NCI-H1105 treated with DMSO at 0.1 percent for 48 hours (cell line): ENCODE measurements around the gene NUDCD3.

ENCODE experiments used
- DNase-seq: peaks from one replicate; lab custom pipeline; 2025; lab: John Stamatoyannopoulos, UW

NUDCD3 gene

DNA sequence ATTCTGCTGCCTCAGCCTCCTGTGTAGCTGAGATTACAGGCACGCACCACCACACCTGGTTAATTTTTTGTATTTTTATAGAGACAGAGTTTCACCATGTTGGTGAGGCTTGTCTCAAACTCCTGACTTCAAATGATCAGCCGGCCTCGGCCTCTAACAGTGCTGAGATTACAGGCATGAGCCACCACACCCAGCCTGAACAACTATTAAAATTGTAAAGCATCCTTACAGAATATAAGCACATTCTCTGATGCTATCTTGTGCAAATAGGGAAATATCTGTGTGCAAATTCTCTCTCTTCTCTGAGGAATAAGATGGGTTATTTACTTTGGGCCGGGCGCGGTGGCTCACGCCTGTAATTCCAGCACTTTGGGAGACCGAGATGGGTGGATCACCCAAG, 12.5 kb downstream of the NUDCD3 start:
- DNase-seq = no peak

DNA sequence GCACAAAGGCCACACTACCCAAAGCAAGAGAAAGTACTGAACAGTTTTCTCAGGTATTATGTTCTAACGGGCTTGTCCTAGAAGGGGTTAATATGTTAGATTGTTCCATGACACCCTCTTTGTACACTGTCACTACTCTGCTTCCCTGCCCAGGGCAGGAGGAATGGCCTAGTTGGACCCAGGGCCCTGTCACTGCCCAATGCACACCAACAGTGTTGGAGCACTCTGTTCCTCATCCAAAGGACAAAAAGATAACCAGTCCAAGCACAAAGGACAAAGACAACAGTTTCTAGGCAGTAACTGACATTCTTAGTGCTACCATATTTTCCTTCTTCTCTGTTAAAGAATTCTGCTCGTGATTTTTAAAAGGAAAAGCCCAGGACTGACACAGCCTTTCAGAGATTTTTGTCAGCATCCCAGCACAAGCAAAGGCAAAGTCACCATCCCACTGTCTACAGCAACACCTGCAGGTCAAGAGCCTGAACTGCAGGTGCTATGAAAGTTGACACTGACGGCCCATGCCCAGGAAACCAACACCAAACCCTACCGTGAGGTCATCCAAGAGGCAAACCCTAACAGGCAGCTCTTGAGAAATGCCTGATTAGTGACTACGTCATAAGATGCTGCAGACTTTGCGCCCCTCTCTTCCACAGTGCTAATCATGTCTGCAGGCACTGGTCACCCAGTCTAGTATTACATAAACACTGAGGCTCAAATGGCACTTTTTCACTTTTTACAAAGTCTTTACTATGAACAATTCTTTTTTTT, 13.2 kb downstream of the NUDCD3 start:
- DNase-seq = peak; percentile 46

DNA sequence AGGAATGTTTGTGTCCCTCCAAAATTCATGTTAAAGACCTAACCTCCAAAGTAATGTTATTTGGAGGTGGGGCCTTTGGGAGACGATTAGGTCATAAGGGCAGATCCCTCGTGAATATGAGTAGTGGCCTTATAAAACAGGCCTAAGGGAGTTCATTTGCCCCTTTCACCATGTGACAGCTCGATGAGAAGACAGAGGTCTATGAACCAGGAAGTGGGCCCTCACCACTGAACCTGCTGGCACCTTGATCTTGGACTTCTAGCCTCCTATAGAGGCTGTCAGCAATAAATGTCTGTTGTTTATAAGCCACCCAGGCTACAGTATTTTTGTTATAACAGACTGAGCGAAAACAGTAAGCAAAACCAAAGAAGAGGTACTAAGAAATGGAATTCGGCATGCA, 14.1 kb downstream of the NUDCD3 start:
- DNase-seq = no peak

DNA sequence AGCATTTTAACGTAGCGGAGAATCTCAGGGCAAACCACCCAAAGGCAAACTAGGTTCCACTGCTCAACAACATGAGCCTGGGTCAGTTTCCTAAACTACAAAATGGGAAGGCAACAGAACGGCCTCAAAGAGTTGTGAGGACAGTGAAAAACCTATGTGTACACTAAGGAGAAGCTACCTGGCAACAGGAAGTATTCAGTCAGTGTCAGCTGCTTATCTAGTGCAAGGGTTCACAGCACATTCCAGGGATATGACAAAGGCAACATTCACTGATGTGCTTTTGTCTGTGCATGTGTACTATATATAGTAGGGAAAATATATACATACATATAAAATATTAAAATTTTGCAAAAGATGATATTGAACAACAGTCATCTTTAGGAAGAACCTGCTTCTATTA, 17.2 kb downstream of the NUDCD3 start:
- DNase-seq = no peak

DNA sequence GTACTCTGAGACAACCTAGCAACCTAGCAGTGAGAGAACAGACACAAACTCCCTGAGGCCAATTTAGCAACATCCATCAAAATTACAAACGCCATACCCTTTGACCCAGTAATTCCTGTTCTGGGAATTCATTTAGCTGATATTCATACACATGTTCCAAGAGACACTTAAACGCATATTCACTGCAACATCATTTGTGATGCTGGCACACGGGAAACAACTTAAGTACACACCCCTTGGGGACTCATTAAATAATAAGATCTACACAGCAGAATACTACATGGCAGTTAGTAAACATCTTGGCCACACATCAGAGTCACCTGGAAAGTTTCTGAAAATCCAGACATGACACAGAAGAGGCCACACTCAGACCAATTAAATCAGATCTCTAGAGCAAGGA, 17.6 kb downstream of the NUDCD3 start:
- DNase-seq = no peak

DNA sequence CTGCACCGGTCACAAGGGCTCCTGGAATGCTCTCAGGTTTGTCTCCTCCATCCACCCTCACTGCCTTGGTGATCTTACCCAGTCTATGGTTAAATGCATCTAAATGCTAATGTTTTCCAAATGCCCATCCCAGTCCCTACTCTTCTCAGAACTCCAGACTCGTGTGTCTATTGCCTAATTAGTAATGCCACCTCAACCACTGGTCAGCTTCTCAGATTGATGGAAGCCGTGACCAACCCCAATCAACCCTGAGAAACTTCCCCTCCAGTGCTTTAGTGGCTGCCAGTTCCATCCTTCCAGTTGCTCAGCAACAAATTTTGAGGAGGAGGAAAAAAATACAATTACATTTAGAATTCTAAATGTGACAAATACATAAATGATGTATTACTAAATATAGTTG, 18.6 kb downstream of the NUDCD3 start:
- DNase-seq = no peak

- DNase-seq = no peak
These were observed 19.0 kb downstream of the NUDCD3 start for GRCh38 chr7:44471436-44471835.

DNA sequence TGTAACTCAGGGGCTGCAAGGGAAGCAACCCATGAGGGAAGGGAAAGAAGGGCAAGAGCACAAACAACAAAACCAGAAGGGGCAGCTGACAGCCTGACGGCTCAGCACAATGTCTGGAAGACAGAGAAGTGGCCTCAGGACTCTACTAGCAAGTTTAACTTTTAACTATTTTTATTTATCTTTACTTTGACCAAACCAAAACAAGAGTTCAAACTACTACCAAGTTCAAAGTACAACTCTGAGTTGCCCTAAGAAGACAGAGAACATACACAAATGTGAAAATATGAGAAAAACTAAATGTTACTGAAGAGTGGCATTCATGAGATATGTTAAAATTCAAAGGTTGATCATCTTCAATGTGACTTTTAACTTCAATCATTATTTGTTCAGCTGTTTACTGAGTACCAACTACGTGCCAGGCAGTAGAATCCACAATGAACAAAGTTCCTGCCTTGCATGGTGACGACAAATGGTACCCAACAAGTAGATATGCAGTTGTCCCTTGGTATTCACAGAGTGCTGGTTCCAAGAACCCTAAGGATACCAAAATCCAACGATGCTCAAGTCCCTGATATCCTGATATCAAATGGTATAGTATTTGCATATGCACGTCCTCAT, 19.7 kb downstream of the NUDCD3 start:
- no peak for DNase-seq

DNA sequence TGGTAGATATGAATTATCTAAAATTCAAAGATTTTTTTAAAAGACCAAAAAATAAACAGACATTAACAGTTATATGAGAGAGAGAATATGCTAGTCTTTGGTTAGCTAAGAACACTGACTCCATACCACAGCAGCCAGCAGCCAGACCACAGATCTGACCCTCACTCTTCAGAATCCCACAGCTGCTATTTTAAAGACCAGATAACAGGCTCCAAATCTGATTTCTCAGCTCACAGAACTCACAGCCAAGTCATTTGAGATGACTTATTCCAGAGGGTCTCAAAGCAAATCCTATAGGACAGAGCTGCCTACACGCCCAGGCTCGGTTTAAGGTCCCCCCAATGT, 20.4 kb downstream of the NUDCD3 start:
- DNase-seq = no peak

GRCh38 chr7:44469461-44470134, 20.9 kb downstream of the NUDCD3 start:
- DNase-seq = no peak

- DNase-seq = no peak
These were observed 23.3 kb downstream of the NUDCD3 start for GRCh38 chr7:44467217-44467548.

- no peak for DNase-seq
These were observed 23.9 kb downstream of the NUDCD3 start for GRCh38 chr7:44466300-44467216.

DNA sequence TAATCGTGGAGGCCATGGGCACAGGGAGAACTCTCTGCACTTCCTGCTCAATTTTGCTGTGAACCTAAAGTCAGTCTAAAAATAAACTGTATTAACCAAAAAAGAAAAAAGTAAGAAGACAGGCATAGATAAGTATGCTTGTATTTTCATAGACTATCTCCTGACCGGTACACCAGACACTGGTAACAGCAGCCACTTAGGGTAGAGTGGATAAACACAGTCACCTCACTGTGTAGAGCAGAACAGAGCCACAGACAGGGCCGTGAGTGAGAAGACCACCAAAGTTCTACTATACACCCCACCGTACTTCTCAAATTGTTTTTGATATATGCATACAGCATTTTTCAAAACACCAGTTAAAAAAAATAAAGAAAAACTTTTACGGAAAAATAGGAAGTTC, 25.0 kb downstream of the NUDCD3 start:
- no peak for DNase-seq

GRCh38 chr7:44463169-44463808, 27.2 kb downstream of the NUDCD3 start:
- peak; percentile 4 for DNase-seq

DNA sequence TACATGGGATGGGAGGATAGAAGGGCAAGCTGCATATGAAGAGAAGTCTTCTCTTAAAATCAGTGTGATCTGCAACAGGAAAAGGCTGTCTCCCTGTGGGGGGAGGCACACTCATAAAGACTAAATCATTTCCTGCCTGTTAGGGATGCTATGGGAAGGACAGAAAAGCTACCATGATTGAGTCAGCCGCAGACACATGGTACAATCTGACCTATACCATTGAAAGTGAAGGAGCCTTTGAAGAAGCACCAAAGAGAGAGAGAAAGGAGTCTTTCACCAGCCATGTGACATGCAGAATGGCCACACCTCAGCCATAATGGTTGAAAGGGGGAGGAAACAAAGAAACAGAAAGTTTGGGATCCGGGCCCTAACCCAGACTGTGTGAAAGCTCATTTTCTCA, 29.1 kb downstream of the NUDCD3 start:
- DNase-seq = no peak

- DNase-seq = no peak
These were observed 30.1 kb downstream of the NUDCD3 start for GRCh38 chr7:44460325-44460724.

- DNase-seq = no peak
These were observed 35.3 kb downstream of the NUDCD3 start for GRCh38 chr7:44455155-44455554.

DNA sequence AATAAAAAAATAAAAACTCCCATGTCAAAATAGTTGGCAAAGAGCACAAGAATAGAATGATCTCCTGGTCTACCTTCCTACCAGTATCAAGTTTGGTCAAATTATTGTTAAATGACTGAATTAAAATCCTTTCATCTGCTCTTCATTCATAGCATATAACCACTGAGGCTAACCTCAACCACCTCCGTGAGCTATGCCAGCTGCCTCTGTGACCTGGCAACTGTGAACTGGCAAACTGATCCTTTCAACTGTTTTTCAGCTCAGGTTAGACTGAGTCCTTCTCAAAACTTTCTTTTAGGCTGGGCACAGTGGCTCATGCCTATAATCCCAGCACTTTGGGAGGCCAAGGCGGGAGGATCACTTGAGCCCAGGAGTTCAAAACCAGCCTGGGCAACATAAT, 36.1 kb downstream of the NUDCD3 start:
- no peak for DNase-seq

DNA sequence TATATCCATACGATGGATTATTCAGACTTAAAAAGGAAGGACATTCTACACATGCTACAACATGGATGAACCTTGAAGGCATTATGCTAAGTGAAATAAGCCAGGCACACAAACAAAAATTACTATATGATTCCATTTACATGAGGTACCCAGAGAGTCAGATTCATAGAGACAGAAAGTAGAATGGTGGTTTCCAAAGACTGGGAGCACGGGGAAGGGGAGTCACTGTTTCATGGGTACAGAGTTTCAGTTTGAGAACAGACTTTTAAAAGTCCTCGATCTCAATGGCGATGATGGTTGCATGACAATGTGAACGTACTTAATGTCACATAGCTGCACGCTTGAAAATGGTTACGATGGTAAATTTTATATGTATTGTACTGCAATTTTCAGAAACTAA, 39.3 kb downstream of the NUDCD3 start:
- DNase-seq = no peak

DNA sequence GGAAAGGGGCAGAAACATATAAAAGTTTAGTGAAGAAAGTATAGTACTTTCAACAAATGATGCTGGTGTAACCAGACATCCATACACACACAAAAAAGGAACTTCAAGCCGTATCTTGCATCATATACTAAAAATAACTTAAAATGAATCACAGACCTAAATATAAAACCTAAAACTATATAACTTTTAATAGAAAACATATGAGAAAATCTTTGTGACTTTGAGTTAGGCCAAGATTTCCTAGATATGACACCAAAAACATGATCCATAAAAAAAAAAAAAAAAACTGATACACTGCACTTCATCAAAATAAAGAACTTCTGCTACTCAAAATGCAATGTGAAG, 40.9 kb downstream of the NUDCD3 start:
- no peak for DNase-seq

DNA sequence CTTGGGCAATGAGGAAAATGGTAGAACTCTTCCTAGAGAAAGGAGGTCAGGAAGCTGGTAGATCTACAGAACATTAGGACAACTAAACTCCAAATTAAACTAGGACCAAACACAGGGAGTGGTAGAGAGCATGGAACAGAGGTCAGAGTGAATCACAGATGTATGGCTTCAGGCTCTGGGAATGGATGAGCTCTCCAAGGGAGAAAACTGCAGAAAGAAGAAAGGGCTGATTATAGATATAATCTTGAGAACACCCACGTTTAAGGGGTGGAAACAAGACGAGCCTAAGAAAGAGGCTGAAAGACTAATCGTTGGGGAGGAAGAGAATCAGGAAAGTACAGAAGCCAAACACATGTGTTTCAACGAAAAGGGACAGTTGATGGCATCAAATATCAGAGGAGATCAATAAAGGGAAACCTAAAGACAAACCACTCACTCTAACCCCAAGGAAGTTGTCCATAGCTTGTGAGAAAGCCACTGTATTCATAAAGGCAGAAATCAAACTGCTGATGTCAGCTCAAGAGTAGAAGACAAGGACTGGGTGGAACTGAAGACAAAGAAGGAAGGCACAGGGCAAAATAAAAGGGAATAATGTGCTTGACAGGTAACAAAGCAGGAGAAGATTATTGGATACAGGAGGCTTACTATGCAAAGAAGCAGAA, 41.4 kb downstream of the NUDCD3 start:
- DNase-seq = no peak
